Measurements from ENCODE around the gene SOCS6. TPM values are rescaled to one million over a fixed set of nuclear protein-coding genes. Genes with fewer than 3 reads are reported as not detected.
"Not testable (repeated sequence)": the region's sequence is repeated elsewhere in the genome, so short reads cannot be mapped to it uniquely, and the experiment has no call there.

The SOCS6 gene
- polyA plus RNA-seq, 3 donors = 27.5 to 30.4 (median 28.4) TPM

DNA sequence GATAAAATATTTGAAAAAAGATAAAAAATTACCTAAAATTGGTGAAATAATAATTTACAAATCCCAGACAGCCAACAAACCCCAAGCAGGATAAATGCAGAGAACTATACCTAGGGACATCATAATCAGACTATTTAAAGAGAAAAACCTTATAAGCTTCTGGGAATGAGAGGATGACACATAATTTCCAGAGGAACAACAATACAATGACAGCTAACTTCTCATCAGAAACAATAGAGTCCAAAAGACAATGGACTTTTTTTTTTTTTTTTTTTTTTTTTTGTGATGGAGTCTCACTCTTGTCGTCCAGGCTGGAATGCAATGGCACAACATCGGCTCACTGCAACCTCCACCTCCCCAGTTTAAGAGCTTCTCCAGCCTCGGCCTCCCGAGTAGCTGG, 65.2 kb downstream of the SOCS6 start:
- DNase-seq = no peak

DNA sequence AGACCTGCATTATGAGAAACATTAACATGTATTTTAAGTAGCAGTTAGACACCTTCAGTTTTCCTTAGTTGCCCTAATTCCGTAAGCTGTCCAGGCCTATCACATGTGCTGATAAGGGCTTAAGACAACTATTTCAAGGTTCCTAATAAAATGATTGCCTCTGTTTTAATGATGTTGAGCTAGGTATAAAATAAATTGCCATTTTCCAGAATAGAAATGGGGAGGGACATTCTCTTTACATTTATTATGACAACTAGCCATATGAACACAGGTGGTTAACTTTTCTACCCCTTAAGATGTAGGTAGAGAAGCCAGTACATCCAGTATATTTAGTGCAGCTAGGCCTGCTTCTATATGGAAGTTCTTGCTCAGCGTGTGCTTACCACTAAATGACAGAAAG, 65.9 kb downstream of the SOCS6 start:
- no peak for DNase-seq

- DNase-seq = no peak
Measured at GRCh38 chr18:70355620-70356385, 67.0 kb downstream of the SOCS6 start.

DNA sequence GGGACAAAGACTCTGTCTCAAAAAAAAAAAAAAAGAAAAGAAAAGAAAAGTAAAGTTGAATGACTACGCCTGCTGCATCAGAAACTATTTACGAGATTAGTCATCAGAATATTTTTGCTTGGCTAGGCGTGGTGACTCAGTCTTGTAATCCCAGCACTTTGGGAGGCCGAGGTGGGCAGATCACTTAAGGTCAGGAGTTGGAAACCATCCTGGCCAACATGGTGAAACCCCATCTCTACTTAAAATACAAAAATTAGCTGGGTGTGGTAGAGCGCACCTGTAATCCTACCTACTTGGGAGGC, 69.2 kb downstream of the SOCS6 start:
- DNase-seq = not testable (repeated sequence)

GRCh38 chr18:70359071-70359470, 70.2 kb downstream of the SOCS6 start:
- no peak for DNase-seq

DNA sequence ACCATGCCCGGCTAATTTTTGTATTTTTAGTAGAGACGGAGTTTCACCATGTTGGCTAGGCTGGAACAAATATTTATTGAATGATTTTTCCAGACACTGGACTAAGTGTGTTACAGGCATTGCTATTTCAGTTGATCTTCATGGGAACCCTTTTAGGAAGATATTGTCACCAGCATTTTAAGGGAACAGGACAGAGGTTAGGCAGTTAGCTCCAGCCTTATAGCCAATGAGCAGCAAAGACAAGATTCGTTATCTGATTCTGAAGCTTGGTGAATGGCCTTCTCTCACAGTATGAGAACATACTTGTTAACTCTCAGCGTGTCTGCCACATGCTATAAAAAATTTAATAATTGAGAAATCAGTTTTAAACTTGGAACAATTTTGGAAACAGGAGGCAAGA, 73.4 kb downstream of the SOCS6 start:
- DNase-seq = no peak

- no peak for DNase-seq
Measured at GRCh38 chr18:70363861-70364260, 75.0 kb downstream of the SOCS6 start.

DNA sequence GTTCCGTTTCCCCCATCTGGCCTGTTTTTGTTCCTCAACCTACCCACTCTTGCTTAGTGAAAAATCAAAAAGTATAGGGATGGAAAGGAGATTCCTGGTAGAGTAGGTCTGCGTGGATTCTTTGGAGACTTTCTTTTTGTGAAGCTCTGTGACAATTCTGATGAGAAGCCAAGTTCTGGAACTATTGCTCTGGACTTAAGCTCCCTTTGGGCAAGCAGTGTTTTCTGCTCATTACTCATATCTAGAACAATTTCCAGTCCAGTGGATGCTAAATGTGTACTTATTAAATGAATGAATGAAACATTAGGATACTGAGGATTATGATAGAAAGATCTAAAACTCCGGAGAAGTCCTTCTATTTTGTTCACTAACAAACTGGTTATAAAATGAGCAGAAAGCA, 76.5 kb downstream of the SOCS6 start:
- no peak for DNase-seq

- no peak for DNase-seq
Measured at GRCh38 chr18:70366174-70366573, 77.3 kb downstream of the SOCS6 start.

- DNase-seq = no peak
Measured at GRCh38 chr18:70366670-70367069, 77.8 kb downstream of the SOCS6 start.

- not testable (repeated sequence) for DNase-seq
Measured at GRCh38 chr18:70367344-70367743, 78.5 kb downstream of the SOCS6 start.

GRCh38 chr18:70368903-70369302, 80.1 kb downstream of the SOCS6 start:
- no peak for DNase-seq

GRCh38 chr18:70370762-70371733, 82.2 kb downstream of the SOCS6 start:
- no peak for DNase-seq

- DNase-seq = no peak
Measured at GRCh38 chr18:70371908-70372307, 83.1 kb downstream of the SOCS6 start.

DNA sequence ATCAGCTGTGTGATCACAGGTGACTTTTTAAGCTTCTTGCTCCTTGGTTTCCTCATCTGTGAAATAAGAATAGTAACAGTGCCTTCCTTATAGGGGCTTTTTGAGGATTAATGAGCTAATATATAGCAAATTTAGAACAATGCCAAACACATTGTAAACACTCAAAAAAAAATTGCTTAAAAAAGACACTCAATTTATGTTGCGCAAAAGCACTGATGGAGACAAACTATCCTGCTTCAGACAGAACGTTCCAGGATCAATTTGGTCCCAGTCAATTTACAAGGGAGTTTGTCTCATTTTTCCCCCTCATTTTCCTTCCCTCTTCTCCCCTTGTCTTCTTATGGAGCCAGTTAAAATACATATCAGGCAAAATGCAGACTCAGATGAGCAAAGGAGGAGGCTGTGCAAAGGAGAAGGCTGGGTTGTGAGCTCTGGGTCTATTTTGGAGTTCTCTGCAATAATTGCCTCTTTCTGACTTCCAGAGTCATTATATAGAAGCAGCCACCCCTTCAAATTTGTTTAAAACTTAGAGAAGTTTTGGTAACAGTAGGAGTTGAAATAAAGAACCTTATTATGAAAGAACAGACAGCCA, 83.7 kb downstream of the SOCS6 start:
- DNase-seq = no peak

GRCh38 chr18:70373042-70373519, 84.2 kb downstream of the SOCS6 start:
- DNase-seq = no peak

- DNase-seq = no peak
Measured at GRCh38 chr18:70374154-70374553, 85.3 kb downstream of the SOCS6 start.

DNA sequence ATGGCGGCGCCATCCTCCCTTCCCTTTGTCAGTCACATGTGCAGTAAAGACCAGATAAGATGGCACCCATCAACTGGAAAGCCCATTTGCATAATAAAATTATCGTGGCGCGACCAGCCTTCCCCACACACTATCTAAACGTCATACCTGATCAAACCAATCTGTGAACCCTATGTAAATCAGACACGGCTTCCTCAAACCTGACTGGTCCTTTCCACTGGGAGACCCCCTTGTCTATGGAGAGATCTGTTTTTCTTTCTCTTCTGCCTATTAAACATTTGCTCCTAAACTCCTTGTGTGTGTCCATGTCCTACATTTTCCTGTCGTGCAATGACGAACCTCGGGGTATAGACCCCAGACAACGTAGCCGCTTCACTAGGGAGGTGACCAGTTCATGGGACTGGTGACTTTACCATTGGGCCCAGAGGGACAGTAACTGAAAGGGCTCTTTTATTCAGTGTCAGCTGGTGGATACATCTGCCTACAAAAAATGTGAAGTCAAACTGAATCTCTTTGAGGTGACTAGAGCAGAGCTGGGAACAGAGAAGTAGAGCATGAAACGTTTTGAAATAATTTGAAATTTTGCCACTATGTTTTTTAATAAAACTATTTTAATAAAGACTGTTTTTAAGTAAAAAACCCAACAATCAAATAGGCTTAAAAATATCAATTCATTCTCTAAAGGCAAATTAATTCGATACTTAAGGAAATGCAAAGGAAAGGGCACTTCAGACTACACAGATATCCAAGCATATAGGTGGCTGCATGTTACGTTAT, 87.5 kb downstream of the SOCS6 start:
- no peak for DNase-seq

- DNase-seq = peak; percentile 53
Measured at GRCh38 chr18:70376914-70377258, 88.0 kb downstream of the SOCS6 start.

- DNase-seq = peak; percentile 57
Measured at GRCh38 chr18:70377317-70377799, 88.5 kb downstream of the SOCS6 start.

DNA sequence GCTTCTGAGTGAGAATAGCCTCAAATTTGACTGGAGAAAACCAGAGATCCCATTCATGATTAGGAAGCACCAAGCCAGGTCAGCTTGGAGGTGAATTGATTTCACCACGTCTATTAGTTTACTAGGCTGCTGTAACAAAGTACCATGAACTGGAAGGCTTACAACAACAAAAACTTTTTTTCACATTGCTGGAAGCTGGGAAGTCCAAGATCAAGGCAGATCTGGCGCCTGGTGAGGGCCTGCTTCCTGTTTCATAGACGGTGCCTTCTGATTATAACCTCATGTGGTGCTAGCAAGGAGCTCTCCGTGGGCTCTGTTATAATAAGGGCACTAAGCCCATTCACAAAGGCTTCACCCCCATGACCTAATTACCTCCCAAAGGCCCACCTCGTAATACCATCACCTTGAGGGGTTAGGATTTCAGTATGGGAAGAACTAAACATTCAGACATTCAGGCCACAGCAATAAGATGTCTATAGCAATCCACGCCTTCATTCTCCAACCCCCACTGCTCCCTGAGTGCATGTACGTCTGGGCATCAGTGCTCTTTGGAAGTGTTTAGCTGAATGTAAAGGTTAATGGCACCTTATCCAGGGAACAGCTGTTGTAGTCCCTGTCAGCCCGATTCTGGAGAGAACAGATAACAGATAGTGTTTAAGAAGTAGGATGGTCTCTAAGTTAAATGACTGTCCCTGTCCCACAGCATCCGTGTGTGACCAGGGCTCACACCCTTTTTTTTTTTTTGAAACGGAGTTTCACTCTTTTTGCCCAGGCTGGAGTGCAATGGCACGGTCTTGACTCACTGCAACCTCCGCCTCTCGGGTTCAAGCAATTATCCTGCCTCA, 89.2 kb downstream of the SOCS6 start:
- no peak for DNase-seq

Measured in renal pelvis (tissue), 4 donors.